ENCODE data around the gene WNT6.
A peak's percentile ranks its signal among the peaks of the same experiment; 100 is the strongest.

Gene WNT6

GRCh38 chr2:218871345-218872302 lies 12.0 kb downstream of the WNT6 start:
- no peak for DNase-seq (ENCODE audit: low spot score)
- Histone ChIP-seq H3K27ac (no peak overlapping the region), H3K4me3 (peak overlapping the region; percentile 60)
- TF ChIP-seq CTCF (IDR thresholded peaks at IDR 0.05) = no peak

DNA sequence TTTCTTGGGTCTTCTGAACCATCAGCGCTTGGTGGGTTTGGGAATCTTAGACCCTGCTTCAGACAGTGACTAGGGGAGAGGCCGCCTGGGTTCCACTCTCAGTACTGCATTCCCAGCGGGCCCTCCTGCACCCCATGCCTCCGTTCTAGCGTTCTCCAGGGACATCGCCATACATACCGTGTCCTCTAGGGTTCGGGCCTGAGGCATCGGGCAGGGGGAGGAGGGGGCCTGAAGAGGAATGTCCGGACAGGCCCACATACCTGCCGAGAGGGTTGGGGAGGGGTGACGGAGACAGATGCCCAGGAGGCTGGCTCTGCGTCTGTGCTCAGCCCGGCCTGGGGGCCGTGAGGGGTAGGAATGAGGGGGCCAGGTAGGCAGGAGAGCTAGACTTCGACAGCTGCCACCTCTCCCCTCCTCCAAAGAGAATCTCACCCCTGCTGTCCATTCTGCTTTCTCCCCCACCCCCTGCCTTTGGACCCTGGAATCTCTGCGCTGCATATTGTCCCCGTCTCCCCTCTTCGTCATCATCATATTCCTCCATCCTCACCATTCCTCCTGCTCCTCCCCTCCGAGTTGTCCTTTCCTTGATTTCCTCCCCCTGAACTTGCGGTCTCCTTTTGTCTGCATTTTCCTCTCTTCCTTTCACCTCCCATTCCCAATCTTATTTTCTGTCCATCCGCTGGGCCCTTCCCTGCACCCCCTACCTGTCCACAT lies 13.2 kb downstream of the WNT6 start:
- TF ChIP-seq CTCF (IDR thresholded peaks at IDR 0.05) = no peak
- no peak overlapping the region for H3K4me3 ChIP-seq

DNA sequence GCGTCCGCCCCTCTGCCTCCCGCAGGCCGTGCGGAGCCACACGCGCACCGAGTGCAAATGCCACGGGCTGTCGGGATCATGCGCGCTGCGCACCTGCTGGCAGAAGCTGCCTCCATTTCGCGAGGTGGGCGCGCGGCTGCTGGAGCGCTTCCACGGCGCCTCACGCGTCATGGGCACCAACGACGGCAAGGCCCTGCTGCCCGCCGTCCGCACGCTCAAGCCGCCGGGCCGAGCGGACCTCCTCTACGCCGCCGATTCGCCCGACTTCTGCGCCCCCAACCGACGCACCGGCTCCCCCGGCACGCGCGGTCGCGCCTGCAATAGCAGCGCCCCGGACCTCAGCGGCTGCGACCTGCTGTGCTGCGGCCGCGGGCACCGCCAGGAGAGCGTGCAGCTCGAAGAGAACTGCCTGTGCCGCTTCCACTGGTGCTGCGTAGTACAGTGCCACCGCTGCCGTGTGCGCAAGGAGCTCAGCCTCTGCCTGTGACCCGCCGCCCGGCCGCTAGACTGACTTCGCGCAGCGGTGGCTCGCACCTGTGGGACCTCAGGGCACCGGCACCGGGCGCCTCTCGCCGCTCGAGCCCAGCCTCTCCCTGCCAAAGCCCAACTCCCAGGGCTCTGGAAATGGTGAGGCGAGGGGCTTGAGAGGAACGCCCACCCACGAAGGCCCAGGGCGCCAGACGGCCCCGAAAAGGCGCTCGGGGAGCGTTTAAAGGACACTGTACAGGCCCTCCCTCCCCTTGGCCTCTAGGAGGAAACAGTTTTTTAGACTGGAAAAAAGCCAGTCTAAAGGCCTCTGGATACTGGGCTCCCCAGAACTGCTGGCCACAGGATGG lies 14.0 kb downstream of the WNT6 start:
- DNase-seq (ENCODE audit: low spot score) = no peak
- Histone ChIP-seq H3K27ac (no peak overlapping the region), H3K4me3 (peak overlapping the region; percentile 38)
- TF ChIP-seq CTCF (IDR thresholded peaks at IDR 0.05) = no peak

More for the DNA sequence above, 13.2 kb downstream of the WNT6 start:
- H3K27ac ChIP-seq = no peak overlapping the region
- no peak for DNase-seq (ENCODE audit: low spot score)

GRCh38 chr2:218875692-218876246 lies 16.2 kb downstream of the WNT6 start:
- TF ChIP-seq CTCF (IDR thresholded peaks at IDR 0.05) = no peak

GRCh38 chr2:218876562-218877219 lies 17.1 kb downstream of the WNT6 start:
- no peak overlapping the region for H3K4me3 ChIP-seq
- no peak overlapping the region for H3K27ac ChIP-seq
- peak; percentile 79 for TF ChIP-seq CTCF (IDR thresholded peaks at IDR 0.05)
- DNase-seq (ENCODE audit: low spot score) = no peak

More at GRCh38 chr2:218875692-218876246, 16.2 kb downstream of the WNT6 start:
- no peak overlapping the region for H3K4me3 ChIP-seq
- no peak for DNase-seq (ENCODE audit: low spot score)
- H3K27ac ChIP-seq = no peak overlapping the region

- Histone ChIP-seq H3K27ac (no peak overlapping the region), H3K4me3 (no peak overlapping the region)
- no peak for DNase-seq (ENCODE audit: low spot score)
- no peak for TF ChIP-seq CTCF (IDR thresholded peaks at IDR 0.05)
These were observed 17.7 kb downstream of the WNT6 start for GRCh38 chr2:218877331-218877730.

All from coronary artery (tissue), 2 donors.